Gastrocnemius medialis (tissue), 4 donors: ENCODE measurements around the gene MSH3. TPM values are rescaled to one million over a fixed set of nuclear protein-coding genes. Genes with fewer than 3 reads are reported as not detected.

ENCODE experiments used
- ATAC-seq, 2 donors: fragments of 150-250 bp; one replicate each; pipeline ENCODE4 v1.9.1; 2016
- DNase-seq, 2 donors: peaks; one replicate each; pipeline ENCODE4 v3.0.0-alpha.2; 2019
- H3K27ac ChIP-seq, 4 donors: fragments of 200-600 bp; sonication (generic); 1 replicate in 1 of 4; 2 replicates in 3 of 4; pipeline ENCODE4 v1.5.1; 2016 to 2018; ENCODE audit warnings: mild to moderate bottlenecking in 2 of 4, moderate library complexity in 1 of 4
- H3K27me3 ChIP-seq, 3 donors: fragments of 200-600 bp; sonication (generic) in 2 of 3; 1 replicate in 1 of 3; 2 replicates in 2 of 3; pipeline versions ENCODE4 v1.5.1 to v1.6.0; 2016 to 2019; ENCODE audit warnings: mild to moderate bottlenecking in 1 of 3, moderate library complexity in 1 of 3
- H3K36me3 ChIP-seq, 2 donors: fragments of 200-600 bp; sonication (generic) in 1 of 2; one replicate each; pipeline ENCODE4 v1.5.1; 2017 to 2018
- H3K4me1 ChIP-seq, 2 donors: fragments of 200-600 bp; sonication (generic) in 1 of 2; one replicate each; pipeline ENCODE4 v1.5.1; 2016 to 2017; ENCODE audit warnings: mild to moderate bottlenecking in 2 of 2
- H3K4me3 ChIP-seq, 4 donors: fragments of 200-600 bp; sonication (generic) in 3 of 4; 1 replicate in 1 of 4; 2 replicates in 3 of 4; pipeline ENCODE4 v1.5.1; 2016 to 2019; ENCODE audit warnings: mild to moderate bottlenecking in 2 of 4
- H3K9me3 ChIP-seq, 3 donors: fragments of 200-600 bp; sonication (generic) in 2 of 3; 1 replicate in 1 of 3; 2 replicates in 2 of 3; pipeline ENCODE4 v1.5.1; 2016 to 2019
- POLR2A ChIP-seq, 2 donors: fragments of 450-650 bp; IDR thresholded peaks; one replicate each; pipeline ENCODE4 v1.6.1; 2017; ENCODE audit warnings: antibody characterized with exemption in 2 of 2, mild to moderate bottlenecking in 2 of 2, moderate library complexity in 2 of 2
- in situ Hi-C, 4 donors: fragments of 200-750 bp; cut with MboI; loops; one replicate each; pipeline versions ENCODE4 v1.15.0 to v1.8.0; 2017; ENCODE audit warnings: low sequenced_read_pairs in 4 of 4
- intact Hi-C: fragments of 100-400 bp; cut with DNase I; formaldehyde crosslinking; loops from one replicate; pipeline ENCODE4 v1.15.1; 2023; ENCODE audit warnings: low total_unique reads
- total RNA-seq, 4 donors: library from RNA; depleted of rRNA; stranded (reverse); fragments of >200 nt; gene quantifications; one replicate each; pipeline versions ENCODE4 v1.1.0 to v1.2.3, GENCODE V29; 2016
- TF ChIP-seq, protein P1 (sequence below), 5 experiments: fragments of 450-650 bp in 3 of 5; fragments of 200-600 bp in 2 of 5; sonication (generic) in 2 of 5; IDR thresholded peaks in 4 of 5; conservative IDR thresholded peaks in 1 of 5; 1 replicate in 4 of 5; 2 replicates in 1 of 5; pipeline ENCODE4 v1.5.1; 2016 to 2019; ENCODE audit warnings: antibody characterized with exemption in 5 of 5, mild to moderate bottlenecking in 3 of 5, moderate library complexity in 3 of 5

MSH3 gene
- total RNA-seq, 4 donors from 2014 or later = 5.8 to 10.4 (median 7.2) TPM

DNA sequence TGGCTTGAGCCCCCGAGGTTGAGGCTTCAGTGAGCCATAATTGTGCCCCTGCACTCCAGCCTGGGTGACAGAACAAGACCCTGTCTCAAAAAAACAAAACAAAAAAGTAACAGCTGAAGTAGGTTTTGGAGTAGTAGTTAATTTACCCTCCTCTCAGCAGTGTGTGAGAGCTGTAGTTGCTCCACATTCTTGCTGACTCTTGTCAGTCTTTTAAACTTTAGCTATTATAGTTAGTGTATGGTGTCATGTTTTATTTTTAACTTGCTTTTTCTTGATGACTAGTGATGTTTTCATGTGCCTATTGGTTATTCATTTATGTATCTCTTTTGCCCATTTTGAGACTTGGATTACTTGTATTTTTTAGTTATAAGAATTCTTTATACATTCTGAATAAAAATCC, 53.2 kb downstream of the MSH3 start:
- Histone ChIP-seq H3K27me3 (no peaks in the 10 kb centered on the region), H3K9me3 (no peaks in the 10 kb centered on the region), H3K36me3 (no peaks in the 10 kb centered on the region), H3K4me3 (no peak overlapping the region), H3K4me1 (no peaks in the 10 kb centered on the region), H3K27ac (peak overlapping the region in 2 of 4 donors; percentile 27 to 51)
- in situ Hi-C loops = loop anchor here in 1 of 4 donors (10.0 kb wide), 1 partner anchor 487 kb away; no protein-coding TSS in a partner anchor
- DNase-seq (no peak), ATAC-seq (peak; percentile 80 to 81)
- TF ChIP-seq, protein P1, sequence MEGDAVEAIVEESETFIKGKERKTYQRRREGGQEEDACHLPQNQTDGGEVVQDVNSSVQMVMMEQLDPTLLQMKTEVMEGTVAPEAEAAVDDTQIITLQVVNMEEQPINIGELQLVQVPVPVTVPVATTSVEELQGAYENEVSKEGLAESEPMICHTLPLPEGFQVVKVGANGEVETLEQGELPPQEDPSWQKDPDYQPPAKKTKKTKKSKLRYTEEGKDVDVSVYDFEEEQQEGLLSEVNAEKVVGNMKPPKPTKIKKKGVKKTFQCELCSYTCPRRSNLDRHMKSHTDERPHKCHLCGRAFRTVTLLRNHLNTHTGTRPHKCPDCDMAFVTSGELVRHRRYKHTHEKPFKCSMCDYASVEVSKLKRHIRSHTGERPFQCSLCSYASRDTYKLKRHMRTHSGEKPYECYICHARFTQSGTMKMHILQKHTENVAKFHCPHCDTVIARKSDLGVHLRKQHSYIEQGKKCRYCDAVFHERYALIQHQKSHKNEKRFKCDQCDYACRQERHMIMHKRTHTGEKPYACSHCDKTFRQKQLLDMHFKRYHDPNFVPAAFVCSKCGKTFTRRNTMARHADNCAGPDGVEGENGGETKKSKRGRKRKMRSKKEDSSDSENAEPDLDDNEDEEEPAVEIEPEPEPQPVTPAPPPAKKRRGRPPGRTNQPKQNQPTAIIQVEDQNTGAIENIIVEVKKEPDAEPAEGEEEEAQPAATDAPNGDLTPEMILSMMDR (IDR thresholded peaks at IDR 0.05 in 4 of 5, conservative IDR thresholded peaks at IDR 0.05 in 1 of 5) = no peak
- no peak for TF ChIP-seq POLR2A (IDR thresholded peaks at IDR 0.05)
- intact Hi-C loops = no loop called here

GRCh38 chr5:80711216-80711615, 56.8 kb downstream of the MSH3 start:
- ATAC-seq = no peak
- H3K27me3 ChIP-seq = no peaks in the 10 kb centered on the region
- in situ Hi-C loops = no loop called here
- no peaks in the 10 kb centered on the region for H3K9me3 ChIP-seq
- H3K4me1 ChIP-seq = no peaks in the 10 kb centered on the region
- no peak overlapping the region for H3K27ac ChIP-seq
- no peak for TF ChIP-seq POLR2A (IDR thresholded peaks at IDR 0.05)
- TF ChIP-seq, protein P1 (IDR thresholded peaks at IDR 0.05 in 4 of 5, conservative IDR thresholded peaks at IDR 0.05 in 1 of 5) = no peak
- H3K36me3 ChIP-seq = no peaks in the 10 kb centered on the region
- intact Hi-C loops = no loop called here
- H3K4me3 ChIP-seq = no peak overlapping the region
- no peak for DNase-seq

DNA sequence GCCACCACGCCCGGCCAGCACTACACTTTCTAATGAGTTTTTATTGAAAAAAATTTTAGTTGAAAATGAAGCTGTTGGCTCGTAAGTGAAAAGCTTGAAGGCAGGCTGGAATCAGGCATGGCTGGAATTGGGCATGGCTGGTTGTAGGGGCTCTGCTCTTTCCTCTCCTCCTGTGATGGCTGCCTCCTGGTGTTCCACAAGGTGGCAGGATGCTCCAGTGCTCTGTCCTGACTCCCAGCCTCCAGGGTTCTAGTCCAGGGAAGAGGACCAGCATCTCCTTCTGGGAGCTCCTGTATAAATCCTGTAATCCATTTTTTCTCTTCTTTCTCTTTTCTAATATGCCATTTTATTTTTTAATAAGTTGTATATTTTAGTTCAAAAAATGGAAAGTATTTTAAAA, 57.5 kb downstream of the MSH3 start:
- H3K36me3 ChIP-seq = no peaks in the 10 kb centered on the region
- no peak for ATAC-seq
- H3K9me3 ChIP-seq = no peaks in the 10 kb centered on the region

DNA sequence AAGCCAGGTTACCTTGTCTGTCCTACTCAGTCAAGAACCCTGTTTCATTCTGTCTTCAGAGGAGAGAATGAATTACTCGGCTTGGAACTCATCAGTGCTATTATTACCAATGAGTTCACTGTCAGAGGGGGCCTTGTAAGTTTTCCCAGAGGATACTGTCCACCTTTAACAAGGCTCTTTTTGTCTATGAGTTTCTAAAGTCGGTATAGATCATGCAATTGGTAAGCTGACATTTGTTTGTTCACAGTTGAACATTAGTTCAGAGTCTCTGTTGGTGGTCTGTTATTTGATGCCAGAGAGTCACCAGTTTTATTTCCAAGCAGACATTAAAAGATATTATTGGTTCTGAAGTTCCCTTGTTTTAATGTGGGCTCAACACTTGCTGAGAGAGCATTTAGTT, 58.5 kb downstream of the MSH3 start:
- Histone ChIP-seq H3K27me3 (no peaks in the 10 kb centered on the region), H3K4me3 (no peak overlapping the region), H3K4me1 (no peaks in the 10 kb centered on the region), H3K27ac (no peak overlapping the region), H3K36me3 (no peaks in the 10 kb centered on the region), H3K9me3 (no peaks in the 10 kb centered on the region)
- intact Hi-C loops = no loop called here
- in situ Hi-C loops = no loop called here
- ATAC-seq (no peak), DNase-seq (no peak)
- TF ChIP-seq, protein P1 (IDR thresholded peaks at IDR 0.05 in 4 of 5, conservative IDR thresholded peaks at IDR 0.05 in 1 of 5) = no peak
- no peak for TF ChIP-seq POLR2A (IDR thresholded peaks at IDR 0.05)

More for the DNA sequence above, 57.5 kb downstream of the MSH3 start:
- intact Hi-C loops = no loop called here
- TF ChIP-seq, protein P1 (IDR thresholded peaks at IDR 0.05 in 4 of 5, conservative IDR thresholded peaks at IDR 0.05 in 1 of 5) = no peak
- no peak for TF ChIP-seq POLR2A (IDR thresholded peaks at IDR 0.05)
- Histone ChIP-seq H3K4me3 (no peak overlapping the region), H3K27ac (no peak overlapping the region), H3K27me3 (no peaks in the 10 kb centered on the region), H3K4me1 (no peaks in the 10 kb centered on the region)
- in situ Hi-C loops = no loop called here
- no peak for DNase-seq

DNA sequence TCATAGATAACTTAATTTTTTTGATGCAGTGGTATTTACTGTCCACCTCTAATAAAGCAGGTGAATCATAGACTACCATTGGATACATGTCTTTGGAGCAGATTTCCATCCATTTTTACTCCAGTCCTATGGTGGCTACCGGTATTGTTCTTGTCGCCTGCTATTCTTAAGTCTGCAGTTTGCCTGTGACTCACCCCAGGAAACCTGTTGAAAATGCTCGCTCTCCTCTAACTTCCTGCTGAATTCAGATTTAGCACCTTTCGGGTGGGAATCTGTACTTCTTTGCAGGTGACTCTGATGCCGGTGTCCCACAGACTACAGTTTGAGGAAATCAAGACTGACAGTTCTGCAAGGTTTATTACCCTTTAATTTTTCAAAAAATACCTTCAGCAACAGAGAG, 59.2 kb downstream of the MSH3 start:
- intact Hi-C loops = no loop called here
- no peak overlapping the region for H3K4me3 ChIP-seq
- TF ChIP-seq POLR2A (IDR thresholded peaks at IDR 0.05) = no peak
- TF ChIP-seq, protein P1 (IDR thresholded peaks at IDR 0.05 in 4 of 5, conservative IDR thresholded peaks at IDR 0.05 in 1 of 5) = no peak
- H3K9me3 ChIP-seq = no peaks in the 10 kb centered on the region
- no peak overlapping the region for H3K27ac ChIP-seq
- in situ Hi-C loops = no loop called here
- DNase-seq (no peak), ATAC-seq (no peak)
- H3K4me1 ChIP-seq = no peaks in the 10 kb centered on the region
- no peaks in the 10 kb centered on the region for H3K36me3 ChIP-seq
- no peaks in the 10 kb centered on the region for H3K27me3 ChIP-seq
